WTC11 (cell line): Measurements from ENCODE around the gene ANGPTL2. TPM values are rescaled to one million over a fixed set of nuclear protein-coding genes. Genes with fewer than 3 reads are reported as not detected.

Source experiments
- ATAC-seq: fragments of 200-7000 bp; cut with Tn5 transposase; 2 replicates; pipeline ENCODE4 v1.10.0; 2021; ENCODE audit warnings: mild to moderate bottlenecking, moderate library complexity
- CTCF ChIA-PET: fragments of 300-600 bp; sonication (Branson Sonifier 250); formaldehyde crosslinking; loops from one replicate; lab custom pipeline; 2021; ENCODE audit warnings: antibody characterized with exemption; lab: Charles Lee
- POLR2A ChIA-PET: fragments of 350-600 bp; sonication (Branson Sonifier 250); formaldehyde crosslinking; loops from one replicate; lab custom pipeline; 2021; ENCODE audit warnings: antibody characterized with exemption; lab: Charles Lee
- DNase-seq: peaks from one replicate; pipeline ENCODE4 v3.0.0; 2021; ENCODE audit warnings: low spot score
- H3K27ac Mint-ChIP-seq: 2 replicates; pipeline ENCODE4 v1.8.0; 2021; ENCODE audit warnings: mixed read lengths
- H3K27me3 Mint-ChIP-seq: 2 replicates; pipeline ENCODE4 v1.8.0; 2021; ENCODE audit warnings: low read depth, mild to moderate bottlenecking, moderate library complexity, mixed read lengths
- H3K36me3 Mint-ChIP-seq: 2 replicates; pipeline ENCODE4 v1.8.0; 2021; ENCODE audit warnings: mixed read lengths
- H3K4me1 Mint-ChIP-seq: 2 replicates; pipeline ENCODE4 v1.8.0; 2022; ENCODE audit warnings: mixed read lengths
- H3K4me3 Mint-ChIP-seq: 2 replicates; pipeline ENCODE4 v1.8.0; 2021; ENCODE audit warnings: mild to moderate bottlenecking, moderate library complexity, mixed read lengths
- H3K9me3 Mint-ChIP-seq: 2 replicates; pipeline ENCODE4 v1.8.0; 2021; ENCODE audit warnings: mixed read lengths
- HMGA2 ChIP-seq: fragments of 250-450 bp; sonication (Bioruptor Pico); IDR thresholded peaks from 2 replicates; pipeline ENCODE4 v1.4.0; 2021; ENCODE audit warnings: mild to moderate bottlenecking, moderate library complexity
- IRF2 ChIP-seq: sonication (generic); formaldehyde crosslinking; IDR thresholded peaks from 2 replicates; pipeline ENCODE4 v1.8.0; 2022; ENCODE audit warnings: low read depth, missing genetic modification reagents, borderline replicate concordance
- MYBL2 ChIP-seq: sonication (generic); formaldehyde crosslinking; IDR thresholded peaks from 2 replicates; pipeline ENCODE4 v1.8.1; 2023; ENCODE audit warnings: mild to moderate bottlenecking, moderate library complexity, missing genetic modification reagents
- NFE2L1 ChIP-seq: sonication (generic); formaldehyde crosslinking; IDR thresholded peaks from 2 replicates; pipeline ENCODE4 v1.8.1; 2023; ENCODE audit warnings: missing genetic modification reagents
- OVOL2 ChIP-seq: fragments of 250-450 bp; sonication (Bioruptor Pico); IDR thresholded peaks from 2 replicates; pipeline ENCODE4 v1.9.0; 2021; ENCODE audit warnings: mild to moderate bottlenecking, borderline replicate concordance
- PRDM15 ChIP-seq: sonication (generic); formaldehyde crosslinking; IDR thresholded peaks from 2 replicates; pipeline ENCODE4 v1.8.0; 2022; ENCODE audit warnings: missing genetic modification reagents
- SOX15 ChIP-seq: fragments of 250-450 bp; sonication (Bioruptor Pico); IDR thresholded peaks from 2 replicates; pipeline ENCODE4 v1.9.0; 2021; ENCODE audit warnings: mild to moderate bottlenecking
- TEAD4 ChIP-seq: sonication (generic); formaldehyde crosslinking; IDR thresholded peaks from 2 replicates; pipeline ENCODE4 v1.8.0; 2022; ENCODE audit warnings: mild to moderate bottlenecking, missing genetic modification reagents
- TP53 ChIP-seq: sonication (generic); formaldehyde crosslinking; IDR thresholded peaks from 2 replicates; pipeline ENCODE4 v1.8.1; 2023; ENCODE audit warnings: mild to moderate bottlenecking, missing genetic modification reagents
- ZNF281 ChIP-seq: sonication (generic); formaldehyde crosslinking; IDR thresholded peaks from 2 replicates; pipeline ENCODE4 v1.8.0; 2023; ENCODE audit warnings: mild to moderate bottlenecking, missing genetic modification reagents
- ZNF317 ChIP-seq: sonication (generic); formaldehyde crosslinking; IDR thresholded peaks from 2 replicates; pipeline ENCODE4 v1.8.1; 2023; ENCODE audit warnings: low read depth, mild to moderate bottlenecking, moderate library complexity, missing genetic modification reagents, borderline replicate concordance
- ZNF425 ChIP-seq: fragments of 250-450 bp; sonication (Bioruptor Pico); conservative IDR thresholded peaks from 2 replicates; pipeline ENCODE4 v1.9.0; 2021; ENCODE audit warnings: mild to moderate bottlenecking
- total RNA-seq: library from RNA; stranded (reverse); gene quantifications from 3 replicates; pipeline ENCODE4 v1.2.3, GENCODE V29; 2021
- TF ChIP-seq, protein P1 (sequence below): sonication (generic); formaldehyde crosslinking; IDR thresholded peaks from 2 replicates; pipeline ENCODE4 v1.8.1; 2023; ENCODE audit warnings: mild to moderate bottlenecking, missing genetic modification reagents, moderate library complexity
- TF ChIP-seq, protein P2 (sequence below): sonication (generic); formaldehyde crosslinking; IDR thresholded peaks from 2 replicates; pipeline ENCODE4 v1.8.1; 2023; ENCODE audit warnings: mild to moderate bottlenecking, moderate library complexity, missing genetic modification reagents
- TF ChIP-seq, protein P3 (sequence below): sonication (generic); formaldehyde crosslinking; IDR thresholded peaks from 2 replicates; pipeline ENCODE4 v1.8.0; 2023; ENCODE audit warnings: missing genetic modification reagents
- TF ChIP-seq, protein P4 (sequence below): fragments of 250-450 bp; sonication (Bioruptor Pico); IDR thresholded peaks from 2 replicates; pipeline ENCODE4 v1.9.0; 2021; ENCODE audit warnings: mild to moderate bottlenecking
- TF ChIP-seq, protein P5 (sequence below): sonication (generic); formaldehyde crosslinking; IDR thresholded peaks from 2 replicates; pipeline ENCODE4 v1.8.0; 2023; ENCODE audit warnings: missing genetic modification reagents, mild to moderate bottlenecking, borderline replicate concordance

ANGPTL2 gene
- total RNA-seq, 1 experiment from 2014 or later, result 4.5 TPM

- TF ChIP-seq ZNF425 (CRISPR knock-in tag), result no peak
- no peak for TF ChIP-seq NFE2L1 (CRISPR knock-in tag)
- no peak for TF ChIP-seq HMGA2 (CRISPR knock-in tag)
- TF ChIP-seq TEAD4 (CRISPR knock-in tag), result no peak
- TF ChIP-seq, protein P1, sequence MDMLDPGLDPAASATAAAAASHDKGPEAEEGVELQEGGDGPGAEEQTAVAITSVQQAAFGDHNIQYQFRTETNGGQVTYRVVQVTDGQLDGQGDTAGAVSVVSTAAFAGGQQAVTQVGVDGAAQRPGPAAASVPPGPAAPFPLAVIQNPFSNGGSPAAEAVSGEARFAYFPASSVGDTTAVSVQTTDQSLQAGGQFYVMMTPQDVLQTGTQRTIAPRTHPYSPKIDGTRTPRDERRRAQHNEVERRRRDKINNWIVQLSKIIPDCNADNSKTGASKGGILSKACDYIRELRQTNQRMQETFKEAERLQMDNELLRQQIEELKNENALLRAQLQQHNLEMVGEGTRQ (CRISPR knock-in tag), result no peak
Measured at GRCh38 chr9:127163409-127163808, 41.0 kb upstream of the ANGPTL2 start (continued).

GRCh38 chr9:127162864-127163365 is 40.5 kb upstream of the ANGPTL2 start:
- CTCF ChIA-PET, result interaction anchor here (1.4 to 1.9 kb wide), 2 partner anchors 32 to 222 kb away, joined by 3 to 6 read pairs; no protein-coding TSS in a partner anchor
- peaks cover 9% of the 10 kb centered on the region for H3K27me3 Mint-ChIP-seq
- no peak for ATAC-seq
- no peak overlapping the region for H3K4me3 Mint-ChIP-seq
- POLR2A ChIA-PET, result no interaction called here
- peaks cover 57% of the 10 kb centered on the region for H3K4me1 Mint-ChIP-seq
- no peaks in the 10 kb centered on the region; the same call in 1 of the 2 replicates for H3K36me3 Mint-ChIP-seq
- no peak overlapping the region for H3K27ac Mint-ChIP-seq
- H3K9me3 Mint-ChIP-seq, result no peaks in the 10 kb centered on the region
- DNase-seq, result no peak
- TF ChIP-seq IRF2 (no peak), TP53 (no peak), ZNF317 (CRISPR knock-in tag) (no peak), MYBL2 (CRISPR knock-in tag) (no peak), PRDM15 (no peak), SOX15 (CRISPR knock-in tag) (no peak), OVOL2 (CRISPR knock-in tag) (no peak), ZNF281 (CRISPR knock-in tag) (no peak)
- TF ChIP-seq, protein P2, sequence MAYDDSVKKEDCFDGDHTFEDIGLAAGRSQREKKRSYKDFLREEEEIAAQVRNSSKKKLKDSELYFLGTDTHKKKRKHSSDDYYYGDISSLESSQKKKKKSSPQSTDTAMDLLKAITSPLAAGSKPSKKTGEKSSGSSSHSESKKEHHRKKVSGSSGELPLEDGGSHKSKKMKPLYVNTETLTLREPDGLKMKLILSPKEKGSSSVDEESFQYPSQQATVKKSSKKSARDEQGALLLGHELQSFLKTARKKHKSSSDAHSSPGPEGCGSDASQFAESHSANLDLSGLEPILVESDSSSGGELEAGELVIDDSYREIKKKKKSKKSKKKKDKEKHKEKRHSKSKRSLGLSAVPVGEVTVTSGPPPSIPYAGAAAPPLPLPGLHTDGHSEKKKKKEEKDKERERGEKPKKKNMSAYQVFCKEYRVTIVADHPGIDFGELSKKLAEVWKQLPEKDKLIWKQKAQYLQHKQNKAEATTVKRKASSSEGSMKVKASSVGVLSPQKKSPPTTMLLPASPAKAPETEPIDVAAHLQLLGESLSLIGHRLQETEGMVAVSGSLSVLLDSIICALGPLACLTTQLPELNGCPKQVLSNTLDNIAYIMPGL (CRISPR knock-in tag), result no peak
- TF ChIP-seq, protein P3, sequence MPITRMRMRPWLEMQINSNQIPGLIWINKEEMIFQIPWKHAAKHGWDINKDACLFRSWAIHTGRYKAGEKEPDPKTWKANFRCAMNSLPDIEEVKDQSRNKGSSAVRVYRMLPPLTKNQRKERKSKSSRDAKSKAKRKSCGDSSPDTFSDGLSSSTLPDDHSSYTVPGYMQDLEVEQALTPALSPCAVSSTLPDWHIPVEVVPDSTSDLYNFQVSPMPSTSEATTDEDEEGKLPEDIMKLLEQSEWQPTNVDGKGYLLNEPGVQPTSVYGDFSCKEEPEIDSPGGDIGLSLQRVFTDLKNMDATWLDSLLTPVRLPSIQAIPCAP, result no peak
- TF ChIP-seq, protein P4, sequence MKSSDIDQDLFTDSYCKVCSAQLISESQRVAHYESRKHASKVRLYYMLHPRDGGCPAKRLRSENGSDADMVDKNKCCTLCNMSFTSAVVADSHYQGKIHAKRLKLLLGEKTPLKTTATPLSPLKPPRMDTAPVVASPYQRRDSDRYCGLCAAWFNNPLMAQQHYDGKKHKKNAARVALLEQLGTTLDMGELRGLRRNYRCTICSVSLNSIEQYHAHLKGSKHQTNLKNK (CRISPR knock-in tag), result no peak
- TF ChIP-seq, protein P5, sequence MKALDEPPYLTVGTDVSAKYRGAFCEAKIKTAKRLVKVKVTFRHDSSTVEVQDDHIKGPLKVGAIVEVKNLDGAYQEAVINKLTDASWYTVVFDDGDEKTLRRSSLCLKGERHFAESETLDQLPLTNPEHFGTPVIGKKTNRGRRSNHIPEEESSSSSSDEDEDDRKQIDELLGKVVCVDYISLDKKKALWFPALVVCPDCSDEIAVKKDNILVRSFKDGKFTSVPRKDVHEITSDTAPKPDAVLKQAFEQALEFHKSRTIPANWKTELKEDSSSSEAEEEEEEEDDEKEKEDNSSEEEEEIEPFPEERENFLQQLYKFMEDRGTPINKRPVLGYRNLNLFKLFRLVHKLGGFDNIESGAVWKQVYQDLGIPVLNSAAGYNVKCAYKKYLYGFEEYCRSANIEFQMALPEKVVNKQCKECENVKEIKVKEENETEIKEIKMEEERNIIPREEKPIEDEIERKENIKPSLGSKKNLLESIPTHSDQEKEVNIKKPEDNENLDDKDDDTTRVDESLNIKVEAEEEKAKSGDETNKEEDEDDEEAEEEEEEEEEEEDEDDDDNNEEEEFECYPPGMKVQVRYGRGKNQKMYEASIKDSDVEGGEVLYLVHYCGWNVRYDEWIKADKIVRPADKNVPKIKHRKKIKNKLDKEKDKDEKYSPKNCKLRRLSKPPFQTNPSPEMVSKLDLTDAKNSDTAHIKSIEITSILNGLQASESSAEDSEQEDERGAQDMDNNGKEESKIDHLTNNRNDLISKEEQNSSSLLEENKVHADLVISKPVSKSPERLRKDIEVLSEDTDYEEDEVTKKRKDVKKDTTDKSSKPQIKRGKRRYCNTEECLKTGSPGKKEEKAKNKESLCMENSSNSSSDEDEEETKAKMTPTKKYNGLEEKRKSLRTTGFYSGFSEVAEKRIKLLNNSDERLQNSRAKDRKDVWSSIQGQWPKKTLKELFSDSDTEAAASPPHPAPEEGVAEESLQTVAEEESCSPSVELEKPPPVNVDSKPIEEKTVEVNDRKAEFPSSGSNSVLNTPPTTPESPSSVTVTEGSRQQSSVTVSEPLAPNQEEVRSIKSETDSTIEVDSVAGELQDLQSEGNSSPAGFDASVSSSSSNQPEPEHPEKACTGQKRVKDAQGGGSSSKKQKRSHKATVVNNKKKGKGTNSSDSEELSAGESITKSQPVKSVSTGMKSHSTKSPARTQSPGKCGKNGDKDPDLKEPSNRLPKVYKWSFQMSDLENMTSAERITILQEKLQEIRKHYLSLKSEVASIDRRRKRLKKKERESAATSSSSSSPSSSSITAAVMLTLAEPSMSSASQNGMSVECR (CRISPR knock-in tag), result no peak
